ENCODE data around the gene NFIB.

DNA sequence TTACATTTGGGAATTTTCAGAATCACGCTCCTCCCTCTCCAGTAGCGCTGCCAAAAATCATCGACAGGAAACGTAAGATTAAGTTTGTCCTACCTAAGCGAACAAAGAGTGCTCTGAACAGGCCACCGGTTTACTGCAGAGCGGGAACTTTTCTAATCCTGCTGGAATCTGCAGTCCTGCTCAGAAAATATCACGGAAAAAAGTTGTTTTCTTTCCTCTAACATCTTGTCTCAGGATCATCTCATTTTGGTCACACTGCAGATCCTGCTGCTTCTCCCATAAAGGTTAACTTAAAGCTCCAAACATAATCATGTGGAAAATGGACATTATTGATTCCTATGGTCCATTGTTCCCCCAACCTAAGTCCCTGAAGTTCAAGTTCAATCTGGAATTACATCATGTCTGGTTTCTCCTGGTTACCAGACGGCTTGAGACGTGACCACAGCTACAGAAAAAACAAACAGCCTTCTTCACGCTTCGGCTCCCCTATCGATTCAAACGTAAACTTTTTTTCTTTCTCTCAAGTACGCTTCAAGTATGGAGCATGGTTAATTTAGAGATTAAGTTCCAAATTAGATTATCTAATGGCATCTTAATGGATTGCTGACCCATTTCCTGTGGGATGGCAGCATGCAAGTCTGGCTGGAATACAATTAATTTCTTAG lies 217.6 kb downstream of the NFIB start:
- no peak for TF ChIP-seq ATF3 (IDR thresholded peaks at IDR 0.05; ENCODE audit: insufficient read depth, low read depth, low read length)
- TF ChIP-seq POLR2A (IDR thresholded peaks at IDR 0.05; ENCODE audit: control extremely low read depth in 1 of 2, low read depth in 2 of 2, low read length in 2 of 2) = no peak
- TF ChIP-seq HDAC2 (IDR thresholded peaks at IDR 0.05; ENCODE audit: borderline replicate concordance in 1 of 2, low read depth in 2 of 2, low read length in 2 of 2) = no peak
- no peak for TF ChIP-seq BACH1 (IDR thresholded peaks at IDR 0.05; ENCODE audit: low read length)
- no peak for TF ChIP-seq USF2 (IDR thresholded peaks at IDR 0.05; ENCODE audit: low read length)
- no peak for TF ChIP-seq SP1 (IDR thresholded peaks at IDR 0.05; ENCODE audit: low read depth, low read length)
- no peak for TF ChIP-seq MAX (IDR thresholded peaks at IDR 0.05)
- no peak for TF ChIP-seq FOSL1 (IDR thresholded peaks at IDR 0.05; ENCODE audit: insufficient read depth, low read depth, low read length)
